ENCODE results near the gene ITPKB.

Gene ITPKB

GRCh38 chr1:226626577-226626956 lies 112.5 kb downstream of the ITPKB start:
- POLR2A ChIA-PET: interaction anchor here (0.6 kb wide), 1 partner anchor 165 kb away, joined by 3 read pairs; no protein-coding TSS in a partner anchor
- TF ChIP-seq, protein P1, sequence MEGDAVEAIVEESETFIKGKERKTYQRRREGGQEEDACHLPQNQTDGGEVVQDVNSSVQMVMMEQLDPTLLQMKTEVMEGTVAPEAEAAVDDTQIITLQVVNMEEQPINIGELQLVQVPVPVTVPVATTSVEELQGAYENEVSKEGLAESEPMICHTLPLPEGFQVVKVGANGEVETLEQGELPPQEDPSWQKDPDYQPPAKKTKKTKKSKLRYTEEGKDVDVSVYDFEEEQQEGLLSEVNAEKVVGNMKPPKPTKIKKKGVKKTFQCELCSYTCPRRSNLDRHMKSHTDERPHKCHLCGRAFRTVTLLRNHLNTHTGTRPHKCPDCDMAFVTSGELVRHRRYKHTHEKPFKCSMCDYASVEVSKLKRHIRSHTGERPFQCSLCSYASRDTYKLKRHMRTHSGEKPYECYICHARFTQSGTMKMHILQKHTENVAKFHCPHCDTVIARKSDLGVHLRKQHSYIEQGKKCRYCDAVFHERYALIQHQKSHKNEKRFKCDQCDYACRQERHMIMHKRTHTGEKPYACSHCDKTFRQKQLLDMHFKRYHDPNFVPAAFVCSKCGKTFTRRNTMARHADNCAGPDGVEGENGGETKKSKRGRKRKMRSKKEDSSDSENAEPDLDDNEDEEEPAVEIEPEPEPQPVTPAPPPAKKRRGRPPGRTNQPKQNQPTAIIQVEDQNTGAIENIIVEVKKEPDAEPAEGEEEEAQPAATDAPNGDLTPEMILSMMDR (IDR thresholded peaks at IDR 0.05; ENCODE audit: insufficient read depth, low read length, missing control alignments): peak; percentile 86
- CTCF ChIA-PET: interaction anchor here (0.5 to 21.4 kb wide), 29 partner anchors 9 to 937 kb away, joined by 3 to 424 read pairs (median 5); partner anchors contain the start of genes STUM and ZNF678
- no peak for DNase-seq (ENCODE audit: low read depth, low spot score)
- no peak overlapping the region for H3K4me3 ChIP-seq (ENCODE audit: low read depth, low read length)

GRCh38 chr1:226625832-226626576 lies 113.1 kb downstream of the ITPKB start:
- no peak for DNase-seq (ENCODE audit: low read depth, low spot score)
- no peak overlapping the region for H3K4me3 ChIP-seq (ENCODE audit: low read depth, low read length)
- CTCF ChIA-PET: interaction anchor here (0.5 to 21.4 kb wide), 29 partner anchors 9 to 938 kb away, joined by 3 to 424 read pairs (median 5); partner anchors contain the start of genes STUM and ZNF678
- TF ChIP-seq, protein P1 (IDR thresholded peaks at IDR 0.05; ENCODE audit: insufficient read depth, low read length, missing control alignments): no peak
- POLR2A ChIA-PET: interaction anchor here (0.6 kb wide), 1 partner anchor 165 kb away, joined by 3 read pairs; no protein-coding TSS in a partner anchor

DNA sequence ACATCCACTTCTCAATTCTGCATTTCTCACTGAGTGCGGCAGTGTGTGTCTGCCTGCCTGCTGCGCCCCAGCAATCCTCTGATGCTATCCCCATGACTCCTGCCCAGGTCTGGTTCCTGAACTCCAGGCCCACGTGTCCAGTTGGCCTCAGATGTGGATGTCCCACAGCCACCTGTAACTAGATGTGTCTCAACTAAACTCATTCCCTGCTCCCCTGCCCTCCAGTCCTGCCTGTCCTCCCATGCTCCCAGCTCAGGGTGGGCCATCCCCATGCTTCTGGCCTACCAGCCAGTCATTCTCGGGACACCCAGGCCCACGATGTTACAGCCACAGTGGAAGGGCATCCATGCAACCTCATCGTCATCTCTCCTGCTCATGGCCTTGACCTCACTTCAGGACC lies 113.8 kb downstream of the ITPKB start:
- TF ChIP-seq, protein P1 (IDR thresholded peaks at IDR 0.05; ENCODE audit: insufficient read depth, low read length, missing control alignments): no peak
- CTCF ChIA-PET: interaction anchor here (0.7 to 21.4 kb wide), 7 partner anchors 10 to 199 kb away, joined by 3 to 424 read pairs (median 14); partner anchors contain the start of gene STUM
- no peak for DNase-seq (ENCODE audit: low read depth, low spot score)
- H3K4me3 ChIP-seq (ENCODE audit: low read depth, low read length): no peak overlapping the region
- POLR2A ChIA-PET: no interaction called here

DNA sequence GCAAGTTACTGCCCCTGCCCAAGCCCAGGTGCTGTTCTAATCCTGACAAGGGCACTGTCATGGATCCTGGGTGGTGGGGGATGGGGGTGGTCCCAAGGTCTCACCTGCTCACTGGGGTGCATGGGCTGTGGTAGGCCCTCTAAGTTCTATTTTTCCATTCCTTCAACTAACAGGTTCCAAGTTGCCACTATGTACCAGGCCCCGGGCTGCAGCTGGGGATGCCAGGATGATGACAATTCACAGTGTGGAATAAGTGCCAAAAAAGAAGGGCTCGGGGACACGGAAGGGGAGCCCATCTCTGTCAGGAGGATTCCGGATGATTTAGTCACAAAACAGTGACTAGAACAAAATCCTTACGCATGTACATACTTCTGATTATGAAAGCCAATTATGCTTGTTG lies 114.6 kb downstream of the ITPKB start:
- TF ChIP-seq, protein P1 (IDR thresholded peaks at IDR 0.05; ENCODE audit: insufficient read depth, low read length, missing control alignments): no peak
- DNase-seq (ENCODE audit: low read depth, low spot score): no peak
- no peak overlapping the region for H3K4me3 ChIP-seq (ENCODE audit: low read depth, low read length)
- ChIA-PET POLR2A (no interaction called here), CTCF (interaction anchor here (1.3 to 21.4 kb wide), 4 partner anchors 9 to 200 kb away, joined by 4 to 424 read pairs (median 8); no protein-coding TSS in a partner anchor)

DNA sequence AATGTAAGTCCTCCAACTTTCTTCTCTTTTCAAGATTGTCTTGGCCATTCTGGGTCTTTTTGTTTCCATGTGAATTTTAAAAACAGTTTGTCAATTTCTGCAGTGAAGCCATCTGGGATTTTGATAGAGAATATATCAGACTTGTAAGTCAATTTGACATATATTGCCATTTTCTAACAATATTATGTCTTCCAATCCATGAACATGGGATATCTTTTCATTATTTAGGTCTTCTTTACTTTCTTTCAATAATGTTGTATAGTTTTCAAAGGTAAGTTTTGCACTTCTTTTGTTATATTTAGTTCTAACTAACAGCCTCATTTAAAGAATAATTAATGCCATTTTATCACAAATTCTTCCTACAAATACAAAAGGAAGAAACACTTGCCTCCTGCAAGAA lies 117.1 kb downstream of the ITPKB start:
- POLR2A ChIA-PET: no interaction called here
- TF ChIP-seq, protein P1 (IDR thresholded peaks at IDR 0.05; ENCODE audit: insufficient read depth, low read length, missing control alignments): no peak
- no peak overlapping the region for H3K4me3 ChIP-seq (ENCODE audit: low read depth, low read length)
- DNase-seq (ENCODE audit: low read depth, low spot score): no peak
- CTCF ChIA-PET: no interaction called here

DNA sequence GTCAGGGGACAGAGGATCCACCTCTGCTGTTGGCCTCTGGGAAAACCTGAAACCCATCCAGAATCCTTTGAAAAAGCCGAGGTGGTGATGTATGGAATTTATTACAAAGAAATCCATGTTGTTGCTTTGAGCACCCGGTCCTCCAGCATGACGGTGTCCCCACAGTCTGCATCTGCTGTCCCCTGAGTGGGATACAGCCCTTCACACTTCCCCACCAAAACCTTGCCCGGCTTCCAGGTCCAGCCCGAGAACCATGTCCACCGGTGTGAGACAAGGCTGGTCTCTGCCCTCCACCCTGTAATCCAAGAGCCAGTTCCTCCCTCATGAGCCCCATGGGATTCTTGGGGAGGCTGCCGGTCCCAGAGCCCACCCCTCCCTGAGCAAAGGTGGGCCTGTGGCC lies 120.1 kb downstream of the ITPKB start:
- ChIA-PET POLR2A (no interaction called here), CTCF (interaction anchor here (1.0 to 1.2 kb wide), 3 partner anchors 10 to 71 kb away, joined by 3 to 4 read pairs (median 4); no protein-coding TSS in a partner anchor)
- DNase-seq (ENCODE audit: low read depth, low spot score): no peak
- no peak overlapping the region for H3K4me3 ChIP-seq (ENCODE audit: low read depth, low read length)
- TF ChIP-seq, protein P1 (IDR thresholded peaks at IDR 0.05; ENCODE audit: insufficient read depth, low read length, missing control alignments): no peak

Measured in AG04449 (cell line).